ENCODE data around the gene GOLGA8B.

Gene GOLGA8B

GRCh38 chr15:34598799-34599585 is 15.5 kb upstream of the GOLGA8B start:
- Histone ChIP-seq H3K36me3 (replicated peaks; ENCODE audit: low read depth, low read length) (no peaks in the 10 kb centered on the region), H3K79me2 (ENCODE audit: low read length) (no peaks in the 10 kb centered on the region), H3K4me2 (ENCODE audit: low read length) (no peak overlapping the region), H3K9ac (ENCODE audit: low read length) (no peak overlapping the region), H4K20me1 (ENCODE audit: insufficient read depth, low read length) (no peaks in the 10 kb centered on the region), H3K4me3 (ENCODE audit: low read length) (no peak overlapping the region), H3K4me1 (ENCODE audit: low read length) (no peaks in the 10 kb centered on the region), H2AFZ (ENCODE audit: low read depth, low read length) (no peak overlapping the region), H3K9me3 (ENCODE audit: insufficient read depth, low read length) (no peaks in the 10 kb centered on the region), H3K27me3 (ENCODE audit: low read depth, low read length) (peaks cover 6% of the 10 kb centered on the region; the same call in 1 of the 2 replicates), H3K27ac (ENCODE audit: low read length) (no peak overlapping the region)
- TF ChIP-seq EZH2phosphoT487 (IDR thresholded peaks at IDR 0.05; ENCODE audit: low read depth) (no peak), CTCF (IDR thresholded peaks at IDR 0.05; ENCODE audit: low read depth, low read length) (no peak)

GRCh38 chr15:34597316-34597715 is 13.9 kb upstream of the GOLGA8B start:
- H3K27ac ChIP-seq (ENCODE audit: low read length), result no peak overlapping the region
- no peaks in the 10 kb centered on the region for H3K9me3 ChIP-seq (ENCODE audit: insufficient read depth, low read length)
- H3K36me3 ChIP-seq (replicated peaks; ENCODE audit: low read depth, low read length), result no peaks in the 10 kb centered on the region
- H3K4me2 ChIP-seq (ENCODE audit: low read length), result no peak overlapping the region
- H3K79me2 ChIP-seq (ENCODE audit: low read length), result no peaks in the 10 kb centered on the region
- H3K9ac ChIP-seq (ENCODE audit: low read length), result no peak overlapping the region
- H3K27me3 ChIP-seq (ENCODE audit: low read depth, low read length), result peaks cover 6% of the 10 kb centered on the region; the same call in 1 of the 2 replicates
- H3K4me1 ChIP-seq (ENCODE audit: low read length), result no peaks in the 10 kb centered on the region
- no peak overlapping the region for H3K4me3 ChIP-seq (ENCODE audit: low read length)
- H2AFZ ChIP-seq (ENCODE audit: low read depth, low read length), result no peak overlapping the region
- TF ChIP-seq EZH2phosphoT487 (IDR thresholded peaks at IDR 0.05; ENCODE audit: low read depth) (no peak), CTCF (IDR thresholded peaks at IDR 0.05; ENCODE audit: low read depth, low read length) (no peak)
- no peaks in the 10 kb centered on the region for H4K20me1 ChIP-seq (ENCODE audit: insufficient read depth, low read length)

GRCh38 chr15:34594361-34594760 is 10.9 kb upstream of the GOLGA8B start:
- H3K4me1 ChIP-seq (ENCODE audit: low read length), result peaks cover 8% of the 10 kb centered on the region; the same call in 1 of the 2 replicates
- no peaks in the 10 kb centered on the region for H3K79me2 ChIP-seq (ENCODE audit: low read length)
- TF ChIP-seq EZH2phosphoT487 (IDR thresholded peaks at IDR 0.05; ENCODE audit: low read depth) (no peak), CTCF (IDR thresholded peaks at IDR 0.05; ENCODE audit: low read depth, low read length) (no peak)
- no peaks in the 10 kb centered on the region; the same call in 1 of the 2 replicates for H3K27me3 ChIP-seq (ENCODE audit: low read depth, low read length)
- H3K27ac ChIP-seq (ENCODE audit: low read length), result no peak overlapping the region
- no peaks in the 10 kb centered on the region for H3K9me3 ChIP-seq (ENCODE audit: insufficient read depth, low read length)
- no peaks in the 10 kb centered on the region for H4K20me1 ChIP-seq (ENCODE audit: insufficient read depth, low read length)
- no peak overlapping the region for H2AFZ ChIP-seq (ENCODE audit: low read depth, low read length)
- no peak overlapping the region for H3K4me3 ChIP-seq (ENCODE audit: low read length)
- H3K4me2 ChIP-seq (ENCODE audit: low read length), result no peak overlapping the region
- no peak overlapping the region for H3K9ac ChIP-seq (ENCODE audit: low read length)
- no peaks in the 10 kb centered on the region for H3K36me3 ChIP-seq (replicated peaks; ENCODE audit: low read depth, low read length)

GRCh38 chr15:34591306-34591705 is 7.9 kb upstream of the GOLGA8B start:
- Histone ChIP-seq H3K4me1 (ENCODE audit: low read length) (peaks cover 14% of the 10 kb centered on the region; the same call in 1 of the 2 replicates), H3K27ac (ENCODE audit: low read length) (no peak overlapping the region), H3K79me2 (ENCODE audit: low read length) (no peaks in the 10 kb centered on the region), H2AFZ (ENCODE audit: low read depth, low read length) (no peak overlapping the region), H3K4me2 (ENCODE audit: low read length) (no peak overlapping the region), H3K27me3 (ENCODE audit: low read depth, low read length) (no peaks in the 10 kb centered on the region), H3K9ac (ENCODE audit: low read length) (no peak overlapping the region), H3K4me3 (ENCODE audit: low read length) (no peak overlapping the region), H4K20me1 (ENCODE audit: insufficient read depth, low read length) (no peaks in the 10 kb centered on the region), H3K9me3 (ENCODE audit: insufficient read depth, low read length) (no peaks in the 10 kb centered on the region), H3K36me3 (replicated peaks; ENCODE audit: low read depth, low read length) (no peaks in the 10 kb centered on the region)
- TF ChIP-seq CTCF (IDR thresholded peaks at IDR 0.05; ENCODE audit: low read depth, low read length) (no peak), EZH2phosphoT487 (IDR thresholded peaks at IDR 0.05; ENCODE audit: low read depth) (no peak)

All from OCI-LY3 (cell line).